ENCODE measurements around the gene ABI1.
A peak's percentile ranks its signal among the peaks of the same experiment; 100 is the strongest.

Gene ABI1

DNA sequence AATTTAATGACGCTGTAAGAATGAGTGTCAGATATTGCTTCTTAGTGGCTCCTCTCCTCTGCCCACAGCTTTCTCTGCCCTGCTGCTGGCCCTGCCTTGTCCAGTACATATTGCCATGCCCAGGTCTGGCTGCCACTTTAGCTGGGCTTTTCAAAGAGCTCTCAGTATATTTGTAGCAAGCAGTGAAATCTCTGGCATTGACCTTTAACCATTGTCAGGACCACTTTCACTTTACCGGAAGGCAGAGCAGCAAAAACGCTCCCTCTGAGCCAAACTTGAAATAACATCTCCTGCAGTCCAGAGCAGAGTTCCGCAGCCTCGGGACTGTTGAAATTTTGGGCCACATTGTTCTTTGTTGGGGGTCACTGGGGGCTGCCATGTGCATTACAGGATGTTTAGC is 149.4 kb downstream of the ABI1 start:
- no peak for DNase-seq (ENCODE audit: low spot score)

GRCh38 chr10:26706936-26707335 is 153.8 kb downstream of the ABI1 start:
- no peak for DNase-seq (ENCODE audit: low spot score)

DNA sequence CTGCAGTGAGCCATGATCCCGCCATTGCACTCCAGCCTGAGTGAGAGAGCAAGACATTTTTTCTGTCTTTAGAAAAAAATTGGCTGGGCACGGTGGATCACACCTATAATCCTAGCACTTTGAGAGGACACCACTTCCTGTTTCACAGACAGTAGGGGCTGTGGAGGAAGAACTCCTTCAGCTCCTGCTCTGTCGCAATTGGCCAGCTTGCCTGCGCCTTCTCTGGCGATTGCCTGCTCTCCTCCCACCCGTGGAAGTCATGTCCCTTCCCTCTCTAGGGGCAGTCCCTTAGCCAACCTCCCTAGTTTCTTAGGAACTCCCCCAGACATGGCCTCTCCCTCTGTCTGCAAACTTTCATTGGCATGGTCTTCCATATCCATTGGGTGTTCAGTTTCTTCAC is 154.6 kb downstream of the ABI1 start:
- no peak for DNase-seq (ENCODE audit: low spot score)

DNA sequence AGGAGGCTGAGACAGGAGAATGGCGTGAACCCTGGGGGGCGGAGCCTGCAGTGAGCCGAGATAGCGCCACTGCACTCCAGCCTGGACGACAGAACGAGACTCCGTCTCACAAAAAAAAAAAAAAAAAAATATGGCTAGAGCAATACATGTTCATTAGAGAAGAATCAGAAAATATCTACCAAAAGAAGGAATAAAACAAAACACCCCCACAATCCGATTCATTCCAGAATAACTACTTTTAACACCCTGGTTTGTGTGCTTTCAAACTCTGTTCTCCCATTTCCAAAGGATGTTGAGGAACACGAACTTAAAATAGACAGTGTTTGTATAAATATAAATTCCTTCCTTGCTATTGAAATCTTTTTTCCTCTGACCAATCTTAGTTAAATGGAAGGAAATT is 156.8 kb downstream of the ABI1 start:
- no peak for DNase-seq (ENCODE audit: low spot score)

DNA sequence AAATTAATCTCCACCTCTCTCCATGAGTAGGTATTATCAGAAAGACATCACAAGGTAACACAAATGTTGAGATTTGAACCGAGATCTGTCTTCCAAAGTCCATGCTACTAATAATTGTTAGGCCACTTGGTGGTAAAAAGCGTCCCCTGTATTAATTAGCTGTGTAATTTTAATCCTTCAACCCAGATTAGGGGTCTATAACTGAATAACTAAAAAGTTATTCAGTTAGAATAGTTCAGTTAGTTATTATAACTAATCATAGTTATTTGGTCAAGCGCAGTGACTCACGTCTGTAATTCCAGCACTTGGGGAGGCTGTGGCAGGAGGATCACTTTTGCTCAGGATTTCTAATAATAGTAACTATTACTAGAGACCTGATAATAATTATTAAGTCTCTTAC is 157.7 kb downstream of the ABI1 start:
- no peak for DNase-seq (ENCODE audit: low spot score)

DNA sequence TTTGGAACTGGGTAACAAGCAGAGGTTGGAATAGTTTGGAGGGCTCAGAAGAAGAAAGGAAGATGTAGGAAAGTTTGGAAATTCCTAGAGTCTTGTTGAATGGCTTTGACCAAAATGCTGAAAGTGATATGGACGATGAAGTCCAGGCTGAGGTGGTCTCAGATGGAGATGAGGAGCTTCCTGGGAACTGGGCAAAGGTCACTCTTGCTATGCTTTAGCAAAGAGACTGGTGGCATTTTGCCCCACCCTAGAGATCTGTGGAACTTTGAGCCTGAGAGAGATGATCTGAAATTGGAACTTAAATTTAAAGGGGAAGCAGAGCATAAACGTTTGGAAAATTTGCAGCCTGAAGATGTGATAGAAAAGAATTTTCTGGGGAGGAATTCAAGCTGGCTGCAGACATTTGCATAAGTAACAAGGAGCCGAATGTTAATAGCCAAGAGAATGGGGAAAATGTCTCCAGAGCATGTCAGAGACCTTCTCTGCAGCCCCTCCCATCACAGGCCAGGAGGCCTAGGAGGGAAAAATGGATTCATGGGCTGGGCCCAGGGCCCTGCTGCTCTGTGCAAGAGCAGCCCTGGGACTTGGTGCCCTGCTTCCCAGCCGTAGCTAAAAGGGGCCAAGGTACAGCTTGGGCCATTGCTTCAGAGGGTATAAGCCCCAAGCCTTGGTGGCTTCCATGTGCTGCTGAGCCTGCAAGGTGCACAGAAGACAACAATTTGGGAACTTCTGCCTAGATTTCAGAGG is 159.7 kb downstream of the ABI1 start:
- no peak for DNase-seq (ENCODE audit: low spot score)

DNA sequence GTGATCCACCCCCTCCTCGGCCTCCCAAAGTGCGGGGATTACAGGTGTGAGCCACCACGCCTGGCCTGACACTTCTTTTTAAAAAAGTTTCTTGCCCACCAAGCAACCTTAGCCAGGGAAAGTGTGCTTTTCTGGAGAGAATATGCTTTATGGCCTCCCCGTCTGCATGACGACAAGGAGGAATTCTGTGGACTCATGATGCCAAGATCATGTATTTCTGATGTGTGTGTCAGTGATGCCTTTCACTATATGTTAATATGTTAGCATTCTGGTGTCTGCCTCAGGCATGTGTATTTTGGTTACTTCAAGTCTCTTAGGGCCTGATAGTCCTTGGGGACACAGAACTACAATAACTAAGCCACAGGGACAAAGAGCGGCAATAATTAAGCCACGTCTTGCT is 161.1 kb downstream of the ABI1 start:
- no peak for DNase-seq (ENCODE audit: low spot score)

- DNase-seq (ENCODE audit: low spot score) = no peak
Observed at GRCh38 chr10:26698909-26699308, 161.8 kb downstream of the ABI1 start.

- DNase-seq (ENCODE audit: low spot score) = peak; percentile 16
Observed at GRCh38 chr10:26697922-26698608, 162.7 kb downstream of the ABI1 start.

- peak; percentile 48 for DNase-seq (ENCODE audit: low spot score)
Observed at GRCh38 chr10:26697163-26697921, 163.4 kb downstream of the ABI1 start, which contains the start of gene PDSS1. Gene PDSS1, plus strand, starts transcription at chr10:26697701. Its CDS starts 11 bp downstream, at chr10:26697712.

- no peak for DNase-seq (ENCODE audit: low spot score)
Observed at GRCh38 chr10:26696786-26697162, 164.0 kb downstream of the ABI1 start.
